GM19324 (cell line): ENCODE measurements around the gene MIA2.
"Not testable (repeated sequence)": the region's sequence is repeated elsewhere in the genome, so short reads cannot be mapped to it uniquely, and the experiment has no call there.

Experiments used
- ATAC-seq: cut with Tn5 transposase; IDR thresholded peaks from one replicate; pipeline ENCODE4 v1.9.1; 2021; ENCODE audit warnings: mild to moderate bottlenecking, moderate library complexity; ENCODE audit not compliant: unreplicated experiment, low FRiP score

MIA2 gene

DNA sequence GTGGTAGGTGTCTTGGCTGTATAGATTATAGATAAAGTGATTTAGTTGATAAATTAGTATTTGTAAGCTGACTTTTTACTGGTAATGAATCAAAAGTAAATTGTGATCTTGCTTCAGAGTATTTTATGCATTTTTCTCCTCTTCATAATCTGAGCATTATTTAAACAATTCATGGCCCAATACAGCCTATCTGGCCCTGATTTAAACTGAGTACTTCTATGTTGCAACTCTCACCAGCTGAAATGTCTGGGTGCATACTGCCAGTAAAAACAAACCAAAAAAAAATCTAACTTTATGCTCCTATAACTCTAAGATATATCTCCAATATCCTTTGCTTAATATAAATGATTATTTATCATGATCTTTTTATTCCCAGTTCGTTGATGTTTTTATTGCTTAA, 86.6 kb downstream of the MIA2 start:
- no peak for ATAC-seq

DNA sequence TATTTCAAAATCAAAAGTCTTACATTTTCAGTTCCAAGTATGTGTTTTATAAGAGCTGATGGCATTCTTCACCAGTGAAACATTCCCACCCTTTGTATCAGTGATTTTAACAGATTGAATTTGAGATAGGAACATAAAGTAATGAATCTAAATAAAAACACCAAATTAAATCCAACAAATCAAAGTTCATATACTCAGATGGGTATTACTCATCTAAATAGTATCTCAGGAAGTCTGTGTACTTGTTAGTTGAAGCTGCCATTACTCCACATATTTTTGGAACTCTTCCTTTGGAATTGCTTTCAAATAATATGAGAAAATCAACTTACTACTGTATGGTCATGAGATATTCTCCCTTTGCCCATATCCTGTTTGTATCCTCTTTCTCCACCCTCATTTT, 89.1 kb downstream of the MIA2 start:
- no peak for ATAC-seq

DNA sequence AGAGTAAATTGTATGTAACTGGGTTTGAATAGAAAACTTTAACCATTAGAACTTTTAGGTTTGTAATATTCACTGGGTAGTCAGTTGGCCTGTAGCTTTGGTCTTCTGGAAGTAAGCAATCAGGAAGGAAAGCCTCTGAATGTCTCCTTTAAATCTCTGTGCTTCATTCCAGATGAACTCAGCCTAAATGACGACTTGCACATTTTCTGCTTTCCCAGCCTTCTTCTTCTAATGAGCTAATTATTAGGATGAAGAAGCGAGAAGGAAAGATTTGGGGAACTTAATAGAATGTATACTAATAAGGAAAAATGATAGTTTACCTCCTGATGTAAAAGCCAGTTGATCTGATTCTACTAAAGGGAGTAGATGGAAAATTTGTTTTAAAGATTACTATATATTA, 90.4 kb downstream of the MIA2 start:
- no peak for ATAC-seq

DNA sequence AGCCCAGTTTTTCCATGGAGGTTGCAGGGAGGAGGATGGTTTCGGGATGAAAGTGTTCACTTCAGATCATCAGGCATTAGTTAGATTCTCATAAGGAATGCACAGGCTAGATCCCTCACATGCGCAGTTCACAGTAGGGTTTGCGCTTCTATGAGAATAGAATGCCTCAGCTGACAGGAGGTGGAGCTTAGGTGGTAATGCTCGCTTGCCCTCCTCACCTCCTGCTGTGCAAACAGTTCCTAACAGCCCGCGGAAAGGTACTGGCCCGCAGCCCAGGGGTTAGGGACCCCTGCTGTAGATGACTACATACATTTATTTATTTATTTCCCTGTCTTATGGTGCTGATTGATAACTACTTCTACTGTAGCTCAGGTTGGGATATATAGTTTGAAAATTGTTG, 105.3 kb downstream of the MIA2 start:
- no peak for ATAC-seq

GRCh38 chr14:39341126-39341525, 107.4 kb downstream of the MIA2 start:
- ATAC-seq, result not testable (repeated sequence)

- ATAC-seq, result no peak
These were observed 109.1 kb downstream of the MIA2 start for GRCh38 chr14:39342768-39343167.

DNA sequence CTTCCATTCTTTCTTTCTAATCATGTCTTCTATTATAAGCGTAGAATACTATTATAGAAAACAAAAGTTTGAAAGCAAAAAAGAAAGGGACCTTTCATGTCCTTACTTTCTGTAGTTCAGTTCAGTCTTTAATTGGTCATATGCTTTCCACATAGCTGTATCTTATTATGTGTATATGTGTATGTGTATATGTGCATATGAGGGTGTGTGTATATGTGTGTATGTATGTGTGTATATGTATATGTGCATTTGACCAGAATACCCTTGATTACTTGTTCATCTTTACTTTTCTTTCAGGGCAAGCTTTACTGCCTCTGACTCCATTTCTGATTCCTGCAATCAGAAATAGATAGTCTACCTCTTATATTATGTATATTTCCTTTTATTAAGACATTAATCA, 109.9 kb downstream of the MIA2 start:
- ATAC-seq, result no peak

DNA sequence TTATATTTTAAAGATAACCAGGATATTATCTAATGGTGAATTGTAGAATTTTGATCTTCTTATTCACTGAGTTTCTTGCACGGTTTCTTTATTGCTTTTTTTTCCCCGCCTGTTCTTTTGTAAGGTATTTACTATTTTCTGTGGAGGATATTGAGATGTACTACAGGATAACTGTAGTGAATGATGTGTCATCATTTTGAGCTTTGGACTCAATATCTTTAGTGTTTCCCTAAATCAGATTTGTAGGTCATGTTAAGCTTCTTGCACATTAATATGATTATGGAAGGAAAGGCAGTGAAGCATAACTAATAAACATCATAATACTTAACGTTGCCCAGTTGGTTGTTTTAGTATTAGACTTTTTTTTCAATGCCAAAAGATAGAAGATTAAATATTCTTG, 117.2 kb downstream of the MIA2 start:
- ATAC-seq, result no peak

DNA sequence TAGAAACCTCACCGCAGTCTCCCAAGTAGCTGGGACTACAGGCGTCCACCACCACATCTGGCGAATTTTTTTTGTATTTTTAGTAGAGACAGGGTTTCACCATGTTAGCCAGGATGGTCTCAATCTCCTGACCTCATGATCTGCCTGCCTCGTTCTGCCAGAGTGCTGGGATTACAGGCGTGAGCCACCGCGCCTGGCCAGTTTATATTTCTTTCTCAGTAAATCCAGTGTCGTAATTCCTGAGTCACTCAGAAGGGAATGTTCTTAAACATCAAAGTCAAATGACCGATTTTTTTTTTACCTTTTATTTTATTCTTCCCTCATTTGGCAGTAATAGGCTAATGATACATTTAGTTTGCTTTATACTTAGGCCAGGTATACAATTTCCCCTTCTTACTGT, 118.0 kb downstream of the MIA2 start:
- no peak for ATAC-seq

DNA sequence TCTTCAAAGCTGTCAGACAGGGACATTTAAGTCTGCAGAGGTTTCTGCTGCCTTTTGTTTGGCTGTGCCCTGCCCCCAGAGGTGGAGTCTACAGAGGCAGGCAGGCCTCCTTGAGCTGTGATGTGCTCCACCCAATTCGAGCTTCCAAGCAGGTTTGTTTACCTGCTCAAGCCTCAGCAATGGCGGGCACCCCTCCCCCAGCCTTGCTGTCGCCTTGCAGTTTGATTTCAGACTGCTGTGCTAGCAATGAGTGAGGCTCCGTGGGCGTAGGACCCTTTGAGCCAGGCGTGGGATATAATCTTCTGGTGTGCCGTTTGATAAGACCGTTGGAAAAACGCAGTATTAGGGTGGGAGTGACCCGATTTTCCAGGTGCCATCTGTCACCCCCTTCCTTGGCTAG, 125.4 kb downstream of the MIA2 start:
- ATAC-seq, result not testable (repeated sequence)

- ATAC-seq, result no peak
These were observed 126.6 kb downstream of the MIA2 start for GRCh38 chr14:39360316-39360715.

DNA sequence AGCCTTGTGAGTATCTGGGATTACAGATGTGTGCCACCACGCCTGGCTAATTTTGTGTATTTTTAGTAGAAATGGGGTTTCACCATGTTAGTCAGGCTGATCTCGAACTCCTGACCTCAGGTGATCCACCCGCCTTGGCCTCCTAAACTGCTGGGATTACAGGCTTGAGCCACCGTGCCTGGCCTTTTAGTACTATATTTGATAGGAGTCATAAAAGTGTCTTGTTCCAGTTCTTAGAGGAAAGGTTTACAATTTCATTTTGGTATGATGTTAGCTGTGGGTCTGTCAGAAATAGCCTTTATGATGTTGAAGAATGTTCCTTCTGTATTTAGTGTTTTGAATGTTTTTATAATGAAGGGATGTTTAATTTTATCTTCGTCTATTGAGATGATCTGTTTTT, 127.8 kb downstream of the MIA2 start:
- ATAC-seq, result not testable (repeated sequence)

DNA sequence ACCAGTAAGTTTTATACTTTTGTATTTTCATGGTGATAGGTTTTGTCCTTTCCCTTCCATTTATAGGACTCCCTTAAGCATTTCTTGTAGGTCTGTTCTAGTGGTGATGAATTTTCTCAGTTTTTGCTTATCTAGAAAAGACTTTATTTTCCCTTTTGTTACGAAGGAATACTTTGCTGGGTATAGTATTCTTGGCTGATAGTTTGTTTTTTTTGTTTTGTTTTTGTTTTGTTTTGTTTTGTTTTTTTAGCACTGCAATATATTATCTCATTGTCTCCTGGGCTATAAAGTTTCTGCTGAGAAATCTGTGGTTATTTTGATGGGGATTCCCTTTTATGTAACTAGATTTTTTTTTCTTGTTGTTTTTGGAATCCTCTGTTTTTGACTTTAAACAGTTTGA, 130.8 kb downstream of the MIA2 start:
- no peak for ATAC-seq

DNA sequence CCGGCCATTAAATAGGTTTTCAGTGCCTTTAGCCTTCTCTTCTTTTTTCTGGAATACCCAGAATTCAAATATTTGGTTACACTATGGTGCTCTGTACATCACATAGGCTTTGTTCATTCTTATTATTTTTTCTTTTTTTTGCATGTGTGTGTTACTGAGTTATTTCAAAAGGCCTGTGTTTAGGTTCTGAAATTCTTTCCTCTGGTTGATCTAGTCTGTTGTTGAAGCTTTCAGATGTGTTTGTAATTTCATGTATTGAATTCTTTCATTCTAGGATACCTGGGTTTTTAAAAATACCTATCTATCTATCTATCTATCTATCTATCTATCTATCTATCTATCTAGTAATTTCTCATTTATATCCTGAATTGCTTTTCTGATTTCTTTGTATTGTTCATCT, 131.6 kb downstream of the MIA2 start:
- no peak for ATAC-seq

GRCh38 chr14:39366460-39367386, 133.0 kb downstream of the MIA2 start:
- ATAC-seq, result no peak

DNA sequence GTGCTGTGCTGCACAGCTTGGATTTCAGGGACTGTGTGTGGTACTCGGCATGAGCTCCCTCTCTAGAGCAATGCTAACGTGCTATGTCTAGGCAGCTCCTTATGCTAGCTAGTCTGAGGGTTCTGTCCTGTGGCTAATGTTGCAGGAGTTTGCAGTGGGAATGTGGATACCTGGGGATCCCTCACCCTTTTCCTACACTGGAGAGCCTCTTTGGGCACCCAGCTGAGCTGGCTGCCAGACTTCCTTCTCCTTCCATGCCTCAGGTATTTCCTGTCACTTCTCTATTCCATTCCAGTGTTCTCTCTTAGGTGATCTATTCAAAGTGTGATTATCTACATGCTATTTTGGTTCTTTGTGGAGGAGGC, 133.7 kb downstream of the MIA2 start:
- no peak for ATAC-seq

GRCh38 chr14:39368261-39368959, 134.7 kb downstream of the MIA2 start:
- ATAC-seq, result no peak

- no peak for ATAC-seq
These were observed 135.3 kb downstream of the MIA2 start for GRCh38 chr14:39369029-39369428.

GRCh38 chr14:39370415-39370814, 136.7 kb downstream of the MIA2 start:
- ATAC-seq, result no peak

- no peak for ATAC-seq
These were observed 138.9 kb downstream of the MIA2 start for GRCh38 chr14:39372656-39373055.

DNA sequence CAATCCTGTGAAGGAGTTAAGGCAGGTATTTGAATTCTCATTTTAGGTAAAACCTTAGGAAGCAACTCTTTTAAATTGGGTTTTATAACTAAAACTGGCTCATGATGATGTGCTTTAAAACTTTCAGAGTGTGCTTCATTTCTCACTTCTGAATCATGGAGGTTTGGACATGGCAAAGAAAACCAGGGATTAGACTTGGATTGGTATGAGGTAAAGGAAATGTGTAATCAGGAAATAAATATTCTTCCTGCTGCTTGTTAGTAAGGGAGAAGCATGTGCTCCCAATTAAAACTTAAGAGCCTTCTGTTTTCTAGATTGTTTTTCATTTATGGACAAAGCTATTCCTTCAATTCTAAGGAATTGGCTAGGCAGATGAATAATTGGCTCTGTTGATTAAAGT, 141.1 kb downstream of the MIA2 start:
- no peak for ATAC-seq
